WTC11 (cell line): Measurements from ENCODE around the gene LIF. TPM values are rescaled to one million over a fixed set of nuclear protein-coding genes. Genes with fewer than 3 reads are reported as not detected.

Source experiments
- ATAC-seq: fragments of 200-7000 bp; cut with Tn5 transposase; 2 replicates; pipeline ENCODE4 v1.10.0; 2021; ENCODE audit warnings: mild to moderate bottlenecking, moderate library complexity
- CTCF ChIA-PET: fragments of 300-600 bp; sonication (Branson Sonifier 250); formaldehyde crosslinking; loops from one replicate; lab custom pipeline; 2021; ENCODE audit warnings: antibody characterized with exemption; lab: Charles Lee
- POLR2A ChIA-PET: fragments of 350-600 bp; sonication (Branson Sonifier 250); formaldehyde crosslinking; loops from one replicate; lab custom pipeline; 2021; ENCODE audit warnings: antibody characterized with exemption; lab: Charles Lee
- DNase-seq: peaks from one replicate; pipeline ENCODE4 v3.0.0; 2021; ENCODE audit warnings: low spot score
- H3K27ac Mint-ChIP-seq: 2 replicates; pipeline ENCODE4 v1.8.0; 2021; ENCODE audit warnings: mixed read lengths
- H3K27me3 Mint-ChIP-seq: 2 replicates; pipeline ENCODE4 v1.8.0; 2021; ENCODE audit warnings: low read depth, mild to moderate bottlenecking, moderate library complexity, mixed read lengths
- H3K36me3 Mint-ChIP-seq: 2 replicates; pipeline ENCODE4 v1.8.0; 2021; ENCODE audit warnings: mixed read lengths
- H3K4me1 Mint-ChIP-seq: 2 replicates; pipeline ENCODE4 v1.8.0; 2022; ENCODE audit warnings: mixed read lengths
- H3K4me3 Mint-ChIP-seq: 2 replicates; pipeline ENCODE4 v1.8.0; 2021; ENCODE audit warnings: mild to moderate bottlenecking, moderate library complexity, mixed read lengths
- H3K9me3 Mint-ChIP-seq: 2 replicates; pipeline ENCODE4 v1.8.0; 2021; ENCODE audit warnings: mixed read lengths
- AFF4 ChIP-seq: sonication (generic); formaldehyde crosslinking; IDR thresholded peaks from 2 replicates; pipeline ENCODE4 v1.8.1; 2023; ENCODE audit warnings: mild to moderate bottlenecking, missing genetic modification reagents, borderline replicate concordance
- ATF1 ChIP-seq: sonication (generic); formaldehyde crosslinking; IDR thresholded peaks from 2 replicates; pipeline ENCODE4 v1.8.1; 2023; ENCODE audit warnings: mild to moderate bottlenecking, moderate library complexity, missing genetic modification reagents
- CBFB ChIP-seq: sonication (generic); formaldehyde crosslinking; IDR thresholded peaks from 2 replicates; pipeline ENCODE4 v1.8.1; 2022; ENCODE audit warnings: mild to moderate bottlenecking, low read depth, missing genetic modification reagents
- E2F1 ChIP-seq: sonication (generic); formaldehyde crosslinking; IDR thresholded peaks from 2 replicates; pipeline ENCODE4 v1.8.0; 2022; ENCODE audit warnings: mild to moderate bottlenecking, missing genetic modification reagents
- EMX1 ChIP-seq: fragments of 250-450 bp; sonication (Bioruptor Pico); IDR thresholded peaks from 2 replicates; pipeline ENCODE4 v1.8.0; 2021; ENCODE audit warnings: mild to moderate bottlenecking
- FOXP1 ChIP-seq: sonication (generic); formaldehyde crosslinking; IDR thresholded peaks from 2 replicates; pipeline ENCODE4 v1.8.0; 2022; ENCODE audit warnings: missing genetic modification reagents, mild to moderate bottlenecking, moderate library complexity, borderline replicate concordance
- FOXP4 ChIP-seq: sonication (generic); formaldehyde crosslinking; IDR thresholded peaks from 2 replicates; pipeline ENCODE4 v1.8.0; 2022; ENCODE audit warnings: mild to moderate bottlenecking, missing genetic modification reagents
- IRF1 ChIP-seq: sonication (generic); formaldehyde crosslinking; IDR thresholded peaks from 2 replicates; pipeline ENCODE4 v1.8.0; 2023; ENCODE audit warnings: missing genetic modification reagents
- KAT7 ChIP-seq: sonication (generic); formaldehyde crosslinking; IDR thresholded peaks from 2 replicates; pipeline ENCODE4 v1.8.1; 2023; ENCODE audit warnings: missing genetic modification reagents, mild to moderate bottlenecking, borderline replicate concordance
- NFATC4 ChIP-seq: fragments of 250-450 bp; sonication (Bioruptor Pico); IDR thresholded peaks from 2 replicates; pipeline ENCODE4 v1.9.0; 2021; ENCODE audit warnings: mild to moderate bottlenecking
- NR1H2 ChIP-seq: sonication (generic); formaldehyde crosslinking; IDR thresholded peaks from 2 replicates; pipeline ENCODE4 v1.9.0; 2021; ENCODE audit warnings: mild to moderate bottlenecking, moderate library complexity, missing genetic modification reagents
- OVOL2 ChIP-seq: fragments of 250-450 bp; sonication (Bioruptor Pico); IDR thresholded peaks from 2 replicates; pipeline ENCODE4 v1.9.0; 2021; ENCODE audit warnings: mild to moderate bottlenecking, borderline replicate concordance
- PREB ChIP-seq: sonication (generic); formaldehyde crosslinking; IDR thresholded peaks from 2 replicates; pipeline ENCODE4 v1.8.1; 2022; ENCODE audit warnings: mild to moderate bottlenecking, missing genetic modification reagents, moderate library complexity, borderline replicate concordance
- SOX15 ChIP-seq: fragments of 250-450 bp; sonication (Bioruptor Pico); IDR thresholded peaks from 2 replicates; pipeline ENCODE4 v1.9.0; 2021; ENCODE audit warnings: mild to moderate bottlenecking
- TEAD1 ChIP-seq: sonication (generic); formaldehyde crosslinking; IDR thresholded peaks from 2 replicates; pipeline ENCODE4 v1.8.0; 2022; ENCODE audit warnings: mild to moderate bottlenecking, missing genetic modification reagents
- ZBTB21 ChIP-seq: sonication (generic); formaldehyde crosslinking; IDR thresholded peaks from 2 replicates; pipeline ENCODE4 v1.8.1; 2023; ENCODE audit warnings: mild to moderate bottlenecking, missing genetic modification reagents, borderline replicate concordance
- ZMAT4 ChIP-seq: fragments of 250-450 bp; sonication (Bioruptor Pico); IDR thresholded peaks from 2 replicates; pipeline ENCODE4 v1.9.0; 2021; ENCODE audit warnings: mild to moderate bottlenecking
- ZNF263 ChIP-seq: sonication (generic); formaldehyde crosslinking; IDR thresholded peaks from 2 replicates; pipeline ENCODE4 v1.8.1; 2022; ENCODE audit warnings: low read depth, mild to moderate bottlenecking, moderate library complexity, missing genetic modification reagents
- total RNA-seq: library from RNA; stranded (reverse); gene quantifications from 3 replicates; pipeline ENCODE4 v1.2.3, GENCODE V29; 2021

Gene LIF
- total RNA-seq, 1 experiment from 2014 or later, result 7.2 TPM

GRCh38 chr22:30291058-30291892 is 44.7 kb upstream of the LIF start:
- Mint-ChIP-seq H3K9me3 (no peaks in the 10 kb centered on the region), H3K4me3 (no peak overlapping the region), H3K27me3 (peaks cover 3% of the 10 kb centered on the region), H3K36me3 (no peaks in the 10 kb centered on the region), H3K27ac (no peak overlapping the region), H3K4me1 (peaks cover 11% of the 10 kb centered on the region)
- no peak for DNase-seq
- no peak for ATAC-seq
- TF ChIP-seq EMX1 (CRISPR knock-in tag), result no peak
- TF ChIP-seq NR1H2 (CRISPR knock-in tag), result no peak
- no peak for TF ChIP-seq FOXP1 (CRISPR knock-in tag)
- TF ChIP-seq ATF1 (CRISPR knock-in tag), result no peak
- TF ChIP-seq E2F1, result no peak
- no peak for TF ChIP-seq PREB (CRISPR knock-in tag)
- TF ChIP-seq FOXP4 (CRISPR knock-in tag), result no peak
- no peak for TF ChIP-seq NFATC4 (CRISPR knock-in tag)
- TF ChIP-seq IRF1 (CRISPR knock-in tag), result no peak
- TF ChIP-seq ZNF263 (CRISPR knock-in tag), result no peak
- TF ChIP-seq OVOL2 (CRISPR knock-in tag), result no peak
- no peak for TF ChIP-seq SOX15 (CRISPR knock-in tag)
- TF ChIP-seq CBFB (CRISPR knock-in tag), result no peak
- TF ChIP-seq ZBTB21 (CRISPR knock-in tag), result no peak
- TF ChIP-seq ZMAT4, result no peak
- no peak for TF ChIP-seq TEAD1 (CRISPR knock-in tag)
- TF ChIP-seq KAT7 (CRISPR knock-in tag), result no peak
- CTCF ChIA-PET, result interaction anchor here (2.5 to 6.3 kb wide), 5 partner anchors 10 to 98 kb away, joined by 10 to 193 read pairs (median 57); partner anchors contain the start of genes RNF215 and TBC1D10A
- POLR2A ChIA-PET, result interaction anchor here (0.5 to 1.6 kb wide), 3 partner anchors 10 to 141 kb away, joined by 3 to 7 read pairs (median 4); partner anchors contain the start of gene TBC1D10A

GRCh38 chr22:30290342-30291057 is 43.9 kb upstream of the LIF start:
- Mint-ChIP-seq H3K27ac (no peak overlapping the region), H3K36me3 (no peaks in the 10 kb centered on the region), H3K27me3 (peaks cover 3% of the 10 kb centered on the region), H3K4me1 (peaks cover 11% of the 10 kb centered on the region), H3K9me3 (no peaks in the 10 kb centered on the region)
- ATAC-seq (no peak), DNase-seq (no peak)
- POLR2A ChIA-PET, result interaction anchor here (0.5 to 1.9 kb wide), 5 partner anchors 8 to 45 kb away, joined by 3 to 7 read pairs (median 4); partner anchors contain the start of gene TBC1D10A
- TF ChIP-seq AFF4 (CRISPR knock-in tag) (no peak), KAT7 (CRISPR knock-in tag) (no peak)
- TF ChIP-seq, all 79 proteins: peak for 0
- peak overlapping the region; percentile 80 for H3K4me3 Mint-ChIP-seq
- CTCF ChIA-PET, result interaction anchor here (1.2 to 6.3 kb wide), 9 partner anchors 10 to 601 kb away, joined by 3 to 193 read pairs (median 48); partner anchors contain the start of genes MTFP1, RNF215 and TBC1D10A
